WI38 (cell line): ENCODE measurements around the gene FGFR3.
A peak's percentile ranks its signal among the peaks of the same experiment; 100 is the strongest.

Experiments
- H3K4me3 ChIP-seq: 2 replicates; pipeline ENCODE4 v1.5.1; 2011; ENCODE audit warnings: low read depth, mild to moderate bottlenecking, control low read depth, low read length
- CTCF ChIP-seq: IDR thresholded peaks from 2 replicates; pipeline ENCODE4 v1.5.1; 2012; ENCODE audit warnings: low read depth, mild to moderate bottlenecking, control low read depth, low read length

The FGFR3 gene

DNA sequence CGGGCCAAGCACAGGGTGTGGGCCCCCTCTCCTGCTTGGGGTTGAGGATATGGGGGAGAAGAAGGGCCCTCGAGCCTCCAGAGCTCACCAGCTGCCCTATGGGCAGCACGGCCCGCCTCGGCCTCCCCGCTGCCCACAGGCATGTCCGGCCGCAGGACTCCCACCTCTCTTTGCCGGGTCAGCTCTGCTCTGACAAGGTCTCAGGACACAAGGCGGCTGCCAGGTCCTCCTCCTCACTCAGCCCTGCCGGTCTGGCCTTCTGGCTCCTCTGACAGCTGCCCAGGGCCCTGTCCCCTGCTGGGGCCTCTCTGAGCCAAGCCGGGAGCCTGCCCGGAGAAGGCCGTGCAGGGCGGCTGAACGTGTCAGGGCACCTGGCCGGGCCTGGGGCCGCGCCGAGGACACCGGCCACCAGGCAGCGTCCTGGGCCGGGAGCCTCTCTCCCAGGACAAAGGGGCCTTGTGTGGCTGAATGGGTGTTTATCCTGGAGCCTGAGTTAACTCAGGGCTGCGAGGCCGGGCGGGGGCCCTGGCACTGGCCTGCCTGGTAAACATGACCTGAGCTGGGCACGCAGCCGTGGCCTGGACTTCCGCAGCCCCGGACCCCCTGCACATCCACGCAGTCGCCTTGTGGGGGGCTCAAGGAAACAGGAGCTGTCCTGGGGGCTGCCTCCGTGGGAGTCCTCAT is 46.0 kb upstream of the FGFR3 start:
- no peak overlapping the region for H3K4me3 ChIP-seq
- TF ChIP-seq CTCF = no peak

DNA sequence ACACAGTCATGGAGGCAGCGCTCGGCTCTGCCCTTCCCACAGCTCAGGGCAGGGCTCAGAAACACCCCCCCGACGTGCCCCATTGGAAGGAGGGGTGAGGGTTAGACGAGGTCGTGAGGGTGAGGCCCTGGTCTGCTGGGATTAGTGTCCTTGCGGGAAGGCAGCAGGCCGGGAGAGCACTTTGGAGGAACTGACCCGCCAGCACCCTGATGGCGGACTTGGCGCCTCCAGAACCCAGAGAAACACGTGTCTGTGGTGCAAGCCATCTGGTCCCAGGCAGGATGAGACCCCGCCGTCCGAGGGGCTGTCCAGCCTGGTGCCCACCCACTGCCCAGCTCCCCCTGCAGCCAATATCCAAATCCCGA is 45.5 kb upstream of the FGFR3 start:
- TF ChIP-seq CTCF = no peak
- no peak overlapping the region for H3K4me3 ChIP-seq

DNA sequence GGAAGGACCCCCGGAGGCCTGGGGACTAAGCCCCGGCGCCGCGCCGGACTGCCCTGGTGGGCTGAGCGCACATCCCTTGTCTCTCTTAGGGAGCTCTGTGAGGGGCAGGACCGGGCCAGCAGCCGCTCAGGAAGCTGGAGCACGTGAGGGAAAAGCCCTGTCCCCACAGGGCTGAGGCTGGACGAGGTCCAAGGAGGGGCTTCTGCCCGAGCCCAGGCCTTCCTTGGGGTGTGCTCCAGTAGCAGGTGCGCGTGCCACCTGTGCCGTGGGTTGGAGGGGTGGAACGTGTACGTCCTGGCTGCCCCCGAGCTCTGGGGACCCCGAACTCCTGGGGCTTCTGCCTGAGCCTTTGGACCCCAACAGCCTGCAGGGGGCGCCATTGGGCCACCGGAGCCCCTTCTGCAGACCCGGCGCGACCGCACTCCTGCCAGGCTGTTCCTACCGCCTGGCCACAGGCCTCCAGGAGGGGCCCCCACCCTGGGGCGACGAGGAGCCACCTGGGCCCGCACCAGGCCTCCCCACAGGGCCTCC is 44.6 kb upstream of the FGFR3 start:
- no peak overlapping the region for H3K4me3 ChIP-seq
- TF ChIP-seq CTCF = peak; percentile 63

- no peak for TF ChIP-seq CTCF
- no peak overlapping the region for H3K4me3 ChIP-seq
Measured at GRCh38 chr4:1749370-1749769, 43.7 kb upstream of the FGFR3 start.

- no peak for TF ChIP-seq CTCF
- no peak overlapping the region for H3K4me3 ChIP-seq
Measured at GRCh38 chr4:1749826-1750225, 43.3 kb upstream of the FGFR3 start.

DNA sequence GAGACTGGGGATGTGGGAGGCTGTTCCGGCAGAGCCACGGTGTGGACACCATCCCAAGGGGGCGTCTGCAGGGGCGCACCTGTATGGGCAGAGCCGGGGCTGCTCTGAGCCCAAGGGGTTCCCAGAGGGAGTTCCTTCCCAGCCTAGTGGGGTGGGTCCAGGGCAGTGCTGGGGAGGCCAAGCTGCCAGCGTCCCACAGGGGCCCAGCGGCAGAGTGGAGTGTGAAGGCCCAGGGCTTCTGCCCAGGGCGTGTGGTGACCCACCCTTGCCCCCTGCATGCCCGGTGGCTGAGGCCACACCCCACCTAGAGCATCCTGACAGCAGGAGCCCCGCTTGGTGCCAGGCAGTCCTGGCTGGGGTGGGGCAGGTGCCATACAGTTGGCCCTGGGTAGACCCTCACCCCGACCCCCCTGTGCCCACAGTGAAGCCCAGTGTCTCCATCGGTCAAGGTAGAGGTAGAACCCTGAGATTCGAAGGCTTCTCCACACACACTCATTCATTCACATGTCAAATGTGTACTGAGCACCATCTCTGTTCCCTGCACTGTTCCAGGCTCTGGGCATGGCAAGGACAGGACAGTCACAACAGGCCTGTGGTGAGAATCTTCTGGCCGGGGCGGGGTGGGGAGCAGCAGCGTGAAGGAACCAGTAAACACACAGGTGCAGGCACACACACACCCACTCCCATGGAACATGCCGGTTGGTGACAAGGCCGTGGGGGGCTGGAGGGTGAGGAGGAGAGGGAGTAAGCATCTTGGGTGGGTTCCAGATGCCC is 42.5 kb upstream of the FGFR3 start:
- H3K4me3 ChIP-seq = no peak overlapping the region

More for the DNA sequence above, 42.5 kb upstream of the FGFR3 start:
- TF ChIP-seq CTCF = no peak
